ENCODE data around the gene MEST.
A peak's percentile ranks its signal among the peaks of the same experiment; 100 is the strongest.
"Not testable (repeated sequence)": the region's sequence is repeated elsewhere in the genome, so short reads cannot be mapped to it uniquely, and the experiment has no call there.

Gene MEST

GRCh38 chr7:130485734-130486113, 6.2 kb upstream of the MEST start:
- no peak for DNase-seq

- peak in 2 of 3 experiments; percentile 35 to 64 for DNase-seq
Observed at GRCh38 chr7:130486114-130486953, 5.6 kb upstream of the MEST start.

GRCh38 chr7:130486954-130487436, 4.9 kb upstream of the MEST start:
- DNase-seq, result peak in 2 of 3 experiments; percentile 50 to 79

GRCh38 chr7:130488392-130489139, 3.3 kb upstream of the MEST start:
- no peak for DNase-seq

- no peak for DNase-seq
Observed at GRCh38 chr7:130489140-130489983, 2.5 kb upstream of the MEST start.

- no peak for DNase-seq
Observed at GRCh38 chr7:130490311-130490791, 1.5 kb upstream of the MEST start.

GRCh38 chr7:130490888-130491804, 739 bp upstream of the MEST start:
- no peak for DNase-seq

- peak in 2 of 3 experiments; percentile 59 to 72 for DNase-seq
Observed at GRCh38 chr7:130492523-130493274, 814 bp downstream of the MEST start.

GRCh38 chr7:130493275-130493873, 1.5 kb downstream of the MEST start:
- DNase-seq, result peak in 2 of 3 experiments; percentile 59 to 76

- peak in 2 of 3 experiments; percentile 42 to 65 for DNase-seq
Observed at GRCh38 chr7:130494431-130494858, 2.6 kb downstream of the MEST start.

GRCh38 chr7:130500463-130500862, 8.6 kb downstream of the MEST start:
- DNase-seq, result no peak

GRCh38 chr7:130500910-130501309, 9.0 kb downstream of the MEST start:
- DNase-seq, result no peak

- DNase-seq, result no peak
Observed at GRCh38 chr7:130505753-130506152, 13.9 kb downstream of the MEST start.

GRCh38 chr7:130506358-130506757, 14.5 kb downstream of the MEST start:
- no peak for DNase-seq

GRCh38 chr7:130512038-130512437, 20.2 kb downstream of the MEST start:
- not testable (repeated sequence) for DNase-seq

- DNase-seq, result no peak
Observed at GRCh38 chr7:130513447-130513846, 21.6 kb downstream of the MEST start.

- DNase-seq, result no peak
Observed at GRCh38 chr7:130515315-130516040, 23.6 kb downstream of the MEST start.

- peak in 1 of 3 experiments; percentile 33 for DNase-seq
Observed at GRCh38 chr7:130521258-130521951, 29.5 kb downstream of the MEST start.

Data from NCI-H1417 (cell line).